ENCODE data around the gene CDCA4. TPM values are rescaled to one million over a fixed set of nuclear protein-coding genes. Genes with fewer than 3 reads are reported as not detected.
"Not testable (repeated sequence)": the region's sequence is repeated elsewhere in the genome, so short reads cannot be mapped to it uniquely, and the experiment has no call there.

The CDCA4 gene
- total and polyA plus RNA-seq, 4 donors, result 7.1 to 16.6 (median 9.4) TPM

DNA sequence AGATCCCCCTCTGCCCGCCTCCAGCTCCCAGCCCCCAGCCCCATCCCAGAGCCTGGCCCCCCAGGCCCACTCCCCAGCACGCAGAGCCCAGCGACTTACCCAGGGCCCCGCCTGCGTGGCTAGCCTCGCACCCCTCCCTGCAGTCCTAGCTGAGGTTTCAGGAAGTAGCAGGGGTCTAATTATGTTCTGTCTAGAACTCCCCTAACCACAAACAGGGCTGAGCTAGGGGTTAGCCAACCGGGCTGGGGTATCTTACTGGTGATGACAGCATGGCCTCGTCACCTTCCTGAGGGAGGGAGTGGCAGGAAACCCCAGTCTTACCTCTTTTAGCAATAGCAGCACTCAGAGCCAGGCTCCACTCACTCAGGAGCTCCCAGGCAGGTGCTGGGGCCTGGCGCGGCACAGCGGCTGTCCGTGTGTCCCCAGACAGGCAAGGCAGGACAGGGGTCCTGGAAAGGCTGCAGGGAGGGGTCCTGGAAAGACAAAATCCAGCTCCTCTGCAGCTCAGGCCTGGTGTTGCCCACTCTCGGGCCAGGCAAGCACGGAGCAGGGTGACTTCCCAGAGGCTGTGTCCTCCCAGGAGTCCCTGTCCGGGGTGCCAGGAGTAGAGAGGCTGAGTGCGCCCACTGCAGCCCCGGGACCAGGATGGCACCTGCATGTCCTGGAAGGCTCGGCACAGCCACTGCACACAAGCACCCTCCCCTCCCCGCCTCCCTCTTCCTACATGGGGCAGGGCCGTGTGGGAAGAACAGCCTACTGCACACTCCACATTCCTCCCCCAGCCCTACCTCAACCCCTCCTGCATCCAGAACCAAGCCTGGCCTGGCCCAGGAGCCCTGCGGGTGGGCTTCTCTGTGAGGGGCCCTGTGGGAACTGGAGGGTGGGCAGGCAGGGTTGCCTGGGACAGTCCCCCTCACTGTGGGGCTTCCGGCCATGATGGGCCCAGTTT, 44.7 kb upstream of the CDCA4 start, which contains the start of gene GPR132:
TSS of gene GPR132 (minus strand) at position 151 of the 949 bp plus-strand sequence. CDS start 10,010 bp downstream, outside the sequence.
- Histone ChIP-seq H3K4me3 (ENCODE audit: low read depth, low read length) (no peak within 1 kb of the TSS), H3K9me3 (ENCODE audit: control insufficient read depth, insufficient read depth, low read length) (no peaks in the 10 kb centered on the region), H3K27ac (ENCODE audit: low read depth, low read length) (no peak within 1 kb of the TSS), H3K4me1 (ENCODE audit: control insufficient read depth, insufficient read depth, low read length) (peaks cover 21% of the 10 kb centered on the region), H3K36me3 (ENCODE audit: control insufficient read depth, insufficient read depth, low read length) (no peaks in the 10 kb centered on the region), H3K27me3 (ENCODE audit: control insufficient read depth, insufficient read depth, low read length) (no peaks in the 10 kb centered on the region)
- 81% methylated on average over 15 of the region's 22 CpGs for WGBS (ENCODE audit: insufficient coverage)
- DNase-seq (ENCODE audit: low read depth in 4 of 6, low spot score in 6 of 6), result no peak

DNA sequence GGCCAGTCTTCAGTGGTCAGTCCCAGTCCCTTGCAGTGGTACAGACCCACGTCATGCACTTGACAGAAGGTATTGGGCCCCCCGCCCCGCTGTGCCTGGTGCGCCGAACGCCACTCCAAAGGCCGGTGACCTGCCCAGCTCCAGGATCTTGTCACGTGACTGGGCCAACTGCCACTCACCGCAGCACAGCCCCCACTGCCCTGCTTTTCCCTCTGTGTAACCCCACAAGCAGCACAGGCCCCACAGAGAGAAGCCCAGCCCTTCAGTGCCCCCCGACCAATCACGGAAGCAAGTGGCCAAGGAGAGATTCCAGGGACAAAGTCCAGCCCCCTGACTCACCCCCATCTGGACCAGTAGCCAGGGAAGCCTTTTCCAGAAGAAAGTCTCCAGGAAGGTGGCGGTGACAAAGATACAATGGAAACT, 43.8 kb upstream of the CDCA4 start:
- no peaks in the 10 kb centered on the region for H3K27me3 ChIP-seq (ENCODE audit: control insufficient read depth, insufficient read depth, low read length)
- no peak for DNase-seq (ENCODE audit: low read depth in 4 of 6, low spot score in 6 of 6)
- no peak overlapping the region for H3K4me3 ChIP-seq (ENCODE audit: low read depth, low read length)
- H3K4me1 ChIP-seq (ENCODE audit: control insufficient read depth, insufficient read depth, low read length), result peaks cover 28% of the 10 kb centered on the region
- WGBS (ENCODE audit: insufficient coverage), result 60% methylated on average over 12 of the region's 12 CpGs
- H3K9me3 ChIP-seq (ENCODE audit: control insufficient read depth, insufficient read depth, low read length), result no peaks in the 10 kb centered on the region
- no peak overlapping the region for H3K27ac ChIP-seq (ENCODE audit: low read depth, low read length)
- no peaks in the 10 kb centered on the region for H3K36me3 ChIP-seq (ENCODE audit: control insufficient read depth, insufficient read depth, low read length)

DNA sequence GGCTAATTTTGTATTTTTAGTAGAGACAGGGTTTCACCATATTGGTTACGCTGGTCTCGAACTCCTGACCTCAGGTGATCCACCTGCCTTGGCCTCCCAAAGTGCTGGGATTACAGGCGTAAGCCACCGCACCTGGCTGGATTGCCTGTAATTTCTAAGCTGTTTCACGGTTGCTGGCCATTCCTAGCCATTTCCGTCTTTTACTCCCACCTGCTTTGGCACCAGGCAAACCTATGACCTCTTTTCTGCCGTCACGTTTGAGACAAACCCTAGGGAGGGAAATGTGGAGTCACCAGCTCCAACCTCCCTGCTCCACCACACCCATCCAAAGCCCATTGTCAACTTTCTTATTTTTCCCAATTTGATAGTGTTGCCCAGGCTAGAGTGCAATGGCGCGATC, 43.1 kb upstream of the CDCA4 start:
- DNase-seq (ENCODE audit: low read depth in 4 of 6, low spot score in 6 of 6), result no peak
- Histone ChIP-seq H3K27me3 (ENCODE audit: control insufficient read depth, insufficient read depth, low read length) (no peaks in the 10 kb centered on the region), H3K4me1 (ENCODE audit: control insufficient read depth, insufficient read depth, low read length) (peaks cover 29% of the 10 kb centered on the region), H3K27ac (ENCODE audit: low read depth, low read length) (no peak overlapping the region), H3K36me3 (ENCODE audit: control insufficient read depth, insufficient read depth, low read length) (no peaks in the 10 kb centered on the region), H3K9me3 (ENCODE audit: control insufficient read depth, insufficient read depth, low read length) (no peaks in the 10 kb centered on the region), H3K4me3 (ENCODE audit: low read depth, low read length) (no peak overlapping the region)
- 98% methylated on average over 10 of the region's 10 CpGs for WGBS (ENCODE audit: insufficient coverage)

DNA sequence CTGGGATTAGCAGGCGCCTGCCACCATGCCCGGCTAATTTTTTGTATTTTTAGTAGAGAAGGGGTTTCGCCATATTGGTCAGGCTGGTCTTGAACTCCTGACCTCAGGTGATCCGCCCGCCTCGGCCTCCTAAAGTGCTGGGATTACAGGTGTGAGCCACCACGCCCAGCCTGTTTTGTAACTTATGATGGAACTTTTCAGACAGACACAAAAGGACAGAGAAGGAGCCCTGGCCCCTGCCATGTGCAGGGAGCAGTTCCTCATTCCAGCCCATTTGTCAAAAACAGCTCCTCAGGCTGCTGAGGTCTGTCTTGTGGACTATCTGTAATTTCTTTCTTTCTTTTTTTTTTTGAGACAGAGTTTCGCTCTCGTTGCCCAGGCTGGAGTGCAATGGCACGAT, 42.6 kb upstream of the CDCA4 start:
- H3K27me3 ChIP-seq (ENCODE audit: control insufficient read depth, insufficient read depth, low read length); H3K27ac ChIP-seq (ENCODE audit: low read depth, low read length); H3K4me3 ChIP-seq (ENCODE audit: low read depth, low read length); H3K9me3 ChIP-seq (ENCODE audit: control insufficient read depth, insufficient read depth, low read length); H3K36me3 ChIP-seq (ENCODE audit: control insufficient read depth, insufficient read depth, low read length); DNase-seq (ENCODE audit: low read depth in 4 of 6, low spot score in 6 of 6): not testable (repeated sequence)
- H3K4me1 ChIP-seq (ENCODE audit: control insufficient read depth, insufficient read depth, low read length), result peaks cover 34% of the 10 kb centered on the region
- 93% methylated on average over 5 of the region's 10 CpGs for WGBS (ENCODE audit: insufficient coverage)

DNA sequence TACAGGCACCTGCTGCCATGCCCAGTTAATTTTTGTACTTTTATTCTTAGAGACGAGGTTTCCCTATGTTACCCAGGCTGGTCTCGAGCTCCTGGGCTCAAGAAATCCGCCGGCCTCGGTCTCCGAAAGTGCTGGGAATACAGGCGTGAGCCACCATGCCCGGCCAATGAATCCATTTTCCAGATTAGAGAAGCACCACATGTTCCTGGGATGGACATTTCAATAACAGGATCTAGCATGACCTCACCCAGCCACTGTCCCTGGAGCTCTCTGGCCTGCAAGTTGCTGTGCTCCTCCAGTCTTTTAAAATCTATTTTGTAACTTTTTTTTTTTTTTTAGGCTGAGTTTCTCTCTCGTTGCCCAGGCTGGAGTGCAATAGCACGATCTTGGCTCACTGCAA, 42.2 kb upstream of the CDCA4 start:
- no peaks in the 10 kb centered on the region for H3K36me3 ChIP-seq (ENCODE audit: control insufficient read depth, insufficient read depth, low read length)
- peaks cover 35% of the 10 kb centered on the region for H3K4me1 ChIP-seq (ENCODE audit: control insufficient read depth, insufficient read depth, low read length)
- no peaks in the 10 kb centered on the region for H3K9me3 ChIP-seq (ENCODE audit: control insufficient read depth, insufficient read depth, low read length)
- DNase-seq (ENCODE audit: low read depth in 4 of 6, low spot score in 6 of 6), result no peak
- H3K27me3 ChIP-seq (ENCODE audit: control insufficient read depth, insufficient read depth, low read length), result no peaks in the 10 kb centered on the region
- H3K4me3 ChIP-seq (ENCODE audit: low read depth, low read length), result no peak overlapping the region
- WGBS (ENCODE audit: insufficient coverage), result 85% methylated on average over 10 of the region's 10 CpGs
- H3K27ac ChIP-seq (ENCODE audit: low read depth, low read length), result no peak overlapping the region

DNA sequence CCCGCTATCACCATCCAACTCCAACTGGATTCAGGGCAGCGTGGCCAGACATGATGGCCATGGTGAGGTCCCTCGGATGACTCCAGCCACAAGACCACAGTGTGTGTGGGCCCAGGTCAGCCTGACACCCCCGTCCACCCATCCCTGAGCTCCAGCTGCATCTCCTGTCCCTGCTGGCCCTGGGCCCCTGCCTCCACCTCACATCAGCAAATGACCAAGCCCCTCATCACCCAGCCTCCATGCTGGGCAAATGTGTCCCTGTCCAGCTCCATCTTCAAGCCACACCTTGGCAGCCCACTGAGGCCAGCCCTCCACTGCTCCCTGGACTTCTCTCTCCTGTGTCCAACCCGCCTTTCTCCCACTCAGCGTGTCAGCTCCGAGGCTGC, 41.2 kb upstream of the CDCA4 start:
- Histone ChIP-seq H3K4me3 (ENCODE audit: low read depth, low read length) (no peak overlapping the region), H3K4me1 (ENCODE audit: control insufficient read depth, insufficient read depth, low read length) (peaks cover 35% of the 10 kb centered on the region), H3K27me3 (ENCODE audit: control insufficient read depth, insufficient read depth, low read length) (no peaks in the 10 kb centered on the region), H3K27ac (ENCODE audit: low read depth, low read length) (no peak overlapping the region), H3K9me3 (ENCODE audit: control insufficient read depth, insufficient read depth, low read length) (no peaks in the 10 kb centered on the region), H3K36me3 (ENCODE audit: control insufficient read depth, insufficient read depth, low read length) (no peaks in the 10 kb centered on the region)
- no peak for DNase-seq (ENCODE audit: low read depth in 4 of 6, low spot score in 6 of 6)
- 92% methylated on average over 7 of the region's 7 CpGs for WGBS (ENCODE audit: insufficient coverage)

DNA sequence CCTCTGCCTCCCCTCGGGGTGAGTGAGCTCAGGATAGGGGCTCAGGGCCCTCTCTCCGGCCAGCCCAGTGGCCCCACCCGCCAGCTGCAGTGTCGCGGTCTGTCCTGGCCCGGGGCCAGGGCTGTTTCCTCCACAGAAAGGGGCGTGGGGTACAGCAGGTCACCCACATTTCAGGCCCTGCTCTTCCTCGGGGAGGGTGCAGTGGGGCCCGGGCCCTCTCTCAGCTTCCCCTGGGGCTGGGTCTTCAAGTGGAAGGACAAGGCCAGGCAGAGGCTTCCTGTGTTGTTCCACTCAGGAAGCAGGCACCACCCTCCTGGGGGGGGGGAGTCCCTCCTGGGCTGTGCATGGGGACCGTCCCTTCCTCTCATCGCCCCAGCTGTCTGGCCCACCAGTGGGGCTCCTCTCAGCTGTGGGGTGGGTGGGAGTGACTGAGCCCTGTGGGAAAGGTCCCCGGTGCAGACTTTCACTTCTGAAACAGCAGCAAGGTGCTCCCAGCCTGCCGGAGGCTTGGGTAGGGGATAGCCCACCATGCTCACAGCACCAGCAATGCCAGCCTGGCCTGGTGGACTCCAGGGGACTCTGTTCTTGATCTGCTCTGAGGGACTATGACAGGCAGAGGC, 40.7 kb upstream of the CDCA4 start:
- 69% methylated on average over 11 of the region's 13 CpGs for WGBS (ENCODE audit: insufficient coverage)
- DNase-seq (ENCODE audit: low read depth in 4 of 6, low spot score in 6 of 6), result no peak
- H3K27ac ChIP-seq (ENCODE audit: low read depth, low read length), result no peak overlapping the region

DNA sequence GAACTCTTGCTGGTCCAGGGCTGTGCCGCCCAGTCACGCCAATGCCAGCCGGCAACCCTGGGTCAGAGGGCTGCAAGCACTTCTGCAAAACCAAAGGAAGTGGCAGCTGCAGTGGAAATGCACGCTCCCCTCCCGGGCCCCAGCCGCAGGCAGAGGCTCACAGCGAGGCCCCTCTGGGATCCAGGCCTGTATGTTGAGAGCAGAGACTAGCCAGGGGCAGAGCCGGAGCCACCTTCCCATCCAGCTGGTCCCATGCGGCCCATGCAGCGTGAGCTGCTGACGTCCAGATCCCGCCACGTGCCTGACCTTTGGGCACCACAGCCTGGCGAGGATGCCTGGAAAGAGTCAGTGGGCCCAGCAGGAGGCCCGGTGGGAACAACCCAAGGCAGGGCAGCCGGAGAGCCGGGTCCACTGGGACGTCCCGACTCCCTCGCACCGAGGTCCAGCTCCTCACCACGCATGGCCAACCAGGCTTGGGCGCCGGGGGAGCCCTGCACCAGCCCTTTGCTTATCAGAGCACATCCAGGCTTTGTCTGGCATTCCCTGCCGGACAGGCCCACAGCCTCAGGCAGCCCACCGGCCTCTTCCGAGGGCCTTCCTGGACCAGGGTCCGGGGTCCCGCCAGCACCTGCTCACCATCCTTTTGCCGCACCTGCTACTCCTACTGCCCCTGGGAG, 40.0 kb upstream of the CDCA4 start:
- no peaks in the 10 kb centered on the region for H3K36me3 ChIP-seq (ENCODE audit: control insufficient read depth, insufficient read depth, low read length)
- peak overlapping the region; percentile 35 for H3K27ac ChIP-seq (ENCODE audit: low read depth, low read length)
- no peak overlapping the region for H3K4me3 ChIP-seq (ENCODE audit: low read depth, low read length)
- peaks cover 32% of the 10 kb centered on the region for H3K4me1 ChIP-seq (ENCODE audit: control insufficient read depth, insufficient read depth, low read length)
- 66% methylated on average over 30 of the region's 30 CpGs for WGBS (ENCODE audit: insufficient coverage)
- H3K9me3 ChIP-seq (ENCODE audit: control insufficient read depth, insufficient read depth, low read length), result no peaks in the 10 kb centered on the region
- no peaks in the 10 kb centered on the region for H3K27me3 ChIP-seq (ENCODE audit: control insufficient read depth, insufficient read depth, low read length)
- DNase-seq (ENCODE audit: low read depth in 4 of 6, low spot score in 6 of 6), result no peak

More for the DNA sequence above, 40.7 kb upstream of the CDCA4 start:
- H3K36me3 ChIP-seq (ENCODE audit: control insufficient read depth, insufficient read depth, low read length), result no peaks in the 10 kb centered on the region
- no peak overlapping the region for H3K4me3 ChIP-seq (ENCODE audit: low read depth, low read length)
- H3K27me3 ChIP-seq (ENCODE audit: control insufficient read depth, insufficient read depth, low read length), result no peaks in the 10 kb centered on the region
- H3K9me3 ChIP-seq (ENCODE audit: control insufficient read depth, insufficient read depth, low read length), result no peaks in the 10 kb centered on the region
- H3K4me1 ChIP-seq (ENCODE audit: control insufficient read depth, insufficient read depth, low read length), result peaks cover 33% of the 10 kb centered on the region

DNA sequence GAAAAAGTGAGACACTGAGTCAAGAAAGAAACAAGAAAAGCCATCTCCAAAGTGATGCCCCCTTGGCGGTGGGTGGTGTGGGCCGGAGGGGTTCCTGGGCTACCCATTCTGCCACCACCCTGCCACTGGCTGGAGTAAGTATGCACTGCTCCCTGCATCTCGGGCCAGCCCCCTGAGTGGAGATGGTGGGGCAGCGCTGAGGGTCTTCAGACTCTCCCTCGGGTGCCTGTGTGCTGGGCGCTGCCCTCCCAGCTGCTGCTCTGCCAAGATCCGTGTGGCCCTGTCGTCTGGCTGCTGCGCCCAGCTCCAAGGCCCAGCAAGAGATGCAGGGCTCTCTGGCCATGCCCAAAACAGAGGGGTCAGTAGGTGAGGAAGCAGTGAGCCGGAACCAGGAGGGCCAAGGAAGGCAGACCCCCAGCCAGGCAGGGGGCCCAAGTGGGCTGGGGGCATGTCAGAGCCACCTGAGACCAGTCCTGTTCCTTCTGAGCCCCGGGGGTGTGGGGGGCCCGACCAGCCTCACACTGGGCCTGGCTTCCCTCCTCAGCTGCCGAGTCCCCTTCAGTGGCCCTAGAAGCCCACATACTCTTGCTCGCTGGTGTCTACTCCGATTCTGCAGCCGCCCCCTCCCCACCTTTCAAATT, 39.2 kb upstream of the CDCA4 start:
- H3K4me1 ChIP-seq (ENCODE audit: control insufficient read depth, insufficient read depth, low read length), result peaks cover 33% of the 10 kb centered on the region
- H3K27me3 ChIP-seq (ENCODE audit: control insufficient read depth, insufficient read depth, low read length), result peaks cover 2% of the 10 kb centered on the region
- no peaks in the 10 kb centered on the region for H3K9me3 ChIP-seq (ENCODE audit: control insufficient read depth, insufficient read depth, low read length)
- no peak overlapping the region for H3K27ac ChIP-seq (ENCODE audit: low read depth, low read length)
- H3K36me3 ChIP-seq (ENCODE audit: control insufficient read depth, insufficient read depth, low read length), result no peaks in the 10 kb centered on the region
- WGBS (ENCODE audit: insufficient coverage), result 86% methylated on average over 15 of the region's 16 CpGs
- H3K4me3 ChIP-seq (ENCODE audit: low read depth, low read length), result no peak overlapping the region
- DNase-seq (ENCODE audit: low read depth in 4 of 6, low spot score in 6 of 6), result no peak

Data from spinal cord (tissue), 10 donors.